GM08714 (cell line): ENCODE measurements around the gene TARDBP.
"Not testable (repeated sequence)": the region's sequence is repeated elsewhere in the genome, so short reads cannot be mapped to it uniquely, and the experiment has no call there.

Source experiments
- H3K4me3 ChIP-seq: fragments of 200-500 bp; sonication (Bioruptor generic); 2 replicates; pipeline ENCODE4 v1.5.1; 2014; ENCODE audit warnings: mild to moderate bottlenecking, low read length, inconsistent platforms
- ZNF274 ChIP-seq: IDR thresholded peaks from 2 replicates; pipeline ENCODE4 v1.6.1; 2012; ENCODE audit warnings: mild to moderate bottlenecking, low read depth, low read length

Gene TARDBP

DNA sequence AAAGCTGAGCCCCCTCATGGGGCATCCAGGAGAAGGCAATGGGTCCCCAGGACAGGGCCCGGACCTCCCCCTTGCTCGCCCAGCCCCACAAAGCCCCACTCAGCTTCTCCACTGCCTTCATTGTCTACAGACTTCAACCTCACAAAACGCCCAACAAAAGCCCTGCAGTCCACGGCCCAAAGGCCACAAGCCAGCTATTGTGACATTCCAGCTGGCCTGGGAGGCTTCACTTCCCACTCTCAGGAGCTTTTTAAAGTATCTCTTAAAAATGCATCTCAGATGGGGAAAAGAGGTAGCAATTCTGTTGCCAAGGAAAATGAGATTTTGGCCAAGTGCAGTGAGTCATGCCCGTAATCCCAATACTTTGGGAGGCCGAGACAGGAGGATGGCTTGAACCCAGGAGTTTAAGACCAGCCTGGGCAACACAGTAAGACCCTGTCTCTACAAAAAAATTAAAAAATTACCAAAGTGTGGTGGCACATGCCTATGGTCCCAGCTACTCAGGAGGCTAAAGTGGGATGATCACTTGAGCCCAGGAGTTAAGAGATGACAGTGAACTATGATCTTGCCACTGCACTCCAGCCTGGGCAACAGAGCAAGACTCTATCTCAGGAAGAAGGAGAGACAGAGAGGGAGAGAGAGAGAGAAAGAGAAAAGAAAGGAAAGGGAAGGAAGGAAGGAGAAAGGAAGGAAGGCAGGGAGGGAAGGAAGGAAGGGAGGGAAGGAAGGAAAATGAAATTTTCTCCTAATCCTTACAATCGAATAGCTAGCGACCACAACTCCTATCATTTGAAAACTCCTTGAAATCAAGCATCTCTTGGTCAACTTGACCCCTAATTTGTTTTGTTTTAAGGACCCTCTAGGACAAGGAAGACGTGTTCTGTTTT is 31.4 kb upstream of the TARDBP start:
- H3K4me3 ChIP-seq = no peak overlapping the region
- no peak for TF ChIP-seq ZNF274

DNA sequence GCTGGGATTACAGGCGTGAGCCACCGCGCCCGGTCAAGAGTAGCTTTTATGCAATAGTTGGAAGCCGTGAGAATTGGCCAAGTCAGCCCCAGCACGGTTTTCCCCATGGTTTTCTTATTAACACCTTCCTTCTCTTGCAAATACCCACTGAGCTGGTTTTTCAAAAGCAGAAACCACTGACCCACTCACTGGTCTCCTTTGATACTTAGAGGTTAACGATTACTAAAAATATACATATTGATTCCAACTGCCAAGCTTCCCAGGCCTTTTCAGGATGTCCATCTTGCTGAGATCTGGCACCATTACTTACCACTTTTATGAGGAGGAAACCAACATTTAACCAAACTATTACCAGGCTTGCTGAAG is 25.9 kb upstream of the TARDBP start:
- no peak for TF ChIP-seq ZNF274

DNA sequence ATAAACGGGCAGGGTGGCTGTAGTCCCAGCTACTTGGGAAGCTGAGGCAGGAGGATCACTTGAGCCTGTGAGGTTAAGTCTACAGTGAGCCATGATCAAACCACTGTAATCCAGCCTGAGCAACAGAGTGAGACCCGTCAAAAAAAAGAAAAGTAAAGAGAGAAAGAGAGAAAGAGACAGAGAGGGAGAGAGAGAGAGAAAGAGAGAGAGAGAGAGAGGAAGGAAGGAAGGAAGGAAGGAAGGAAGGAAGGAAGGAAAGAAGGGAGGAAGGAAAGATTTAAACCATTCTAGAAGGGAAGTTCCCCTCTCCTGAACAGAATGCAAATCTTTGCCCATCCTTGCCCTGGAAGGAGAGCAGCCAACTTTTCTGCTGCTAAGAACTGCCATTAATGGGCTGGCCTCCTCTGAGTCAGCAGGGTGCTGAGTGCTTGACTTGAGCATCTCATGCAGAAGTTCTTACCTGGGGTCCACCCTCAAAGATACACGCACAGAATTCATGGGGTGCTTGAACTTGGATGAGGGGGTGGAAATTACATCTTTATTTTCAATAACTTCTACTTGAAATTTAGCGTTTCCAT is 24.5 kb upstream of the TARDBP start:
- H3K4me3 ChIP-seq = no peak overlapping the region
- TF ChIP-seq ZNF274 = no peak

More for the DNA sequence above, 25.9 kb upstream of the TARDBP start:
- H3K4me3 ChIP-seq = no peak overlapping the region; the same call in 1 of the 2 replicates

DNA sequence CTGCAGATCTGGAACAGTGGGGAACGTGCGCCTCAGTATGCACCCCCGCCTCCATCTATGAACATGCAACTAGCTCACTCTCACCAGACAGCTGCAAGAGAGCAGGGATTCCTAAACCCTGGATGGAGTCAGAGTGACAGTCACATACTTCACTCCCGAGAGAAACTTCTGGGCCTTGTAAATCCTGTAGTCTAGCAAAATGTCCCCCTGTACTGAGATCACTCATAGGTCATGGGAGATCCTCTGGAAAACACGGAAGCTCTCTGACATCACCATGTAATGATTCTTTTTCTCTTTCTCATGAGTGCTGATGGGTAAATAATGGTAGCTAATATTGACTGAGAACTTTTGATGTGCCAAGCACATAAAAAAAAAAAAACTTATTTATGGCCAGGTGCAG is 23.4 kb upstream of the TARDBP start:
- no peak overlapping the region for H3K4me3 ChIP-seq
- TF ChIP-seq ZNF274 = no peak

GRCh38 chr1:10989920-10990516 is 22.4 kb upstream of the TARDBP start:
- not testable (repeated sequence) for H3K4me3 ChIP-seq

DNA sequence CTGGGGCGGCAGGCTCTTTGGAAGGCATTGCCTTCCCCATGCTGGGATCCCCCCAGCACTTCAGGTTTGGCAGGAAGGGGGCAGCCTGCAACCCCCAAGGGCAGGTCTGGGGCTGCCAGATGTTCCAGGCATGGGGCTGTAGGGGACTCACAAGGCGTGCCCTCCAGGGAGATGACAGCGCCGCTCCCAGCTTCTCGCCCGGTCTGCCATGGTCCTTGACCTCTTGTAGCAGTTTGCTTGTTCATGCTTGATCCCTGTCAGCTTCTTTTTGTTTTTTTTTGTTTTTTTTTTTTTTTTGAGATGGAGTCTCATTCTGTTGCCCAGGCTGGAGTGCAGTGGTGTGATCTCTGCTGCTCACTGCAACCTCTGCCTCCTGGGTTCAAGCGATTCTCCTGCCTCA is 21.6 kb upstream of the TARDBP start:
- no peak overlapping the region for H3K4me3 ChIP-seq
- no peak for TF ChIP-seq ZNF274

DNA sequence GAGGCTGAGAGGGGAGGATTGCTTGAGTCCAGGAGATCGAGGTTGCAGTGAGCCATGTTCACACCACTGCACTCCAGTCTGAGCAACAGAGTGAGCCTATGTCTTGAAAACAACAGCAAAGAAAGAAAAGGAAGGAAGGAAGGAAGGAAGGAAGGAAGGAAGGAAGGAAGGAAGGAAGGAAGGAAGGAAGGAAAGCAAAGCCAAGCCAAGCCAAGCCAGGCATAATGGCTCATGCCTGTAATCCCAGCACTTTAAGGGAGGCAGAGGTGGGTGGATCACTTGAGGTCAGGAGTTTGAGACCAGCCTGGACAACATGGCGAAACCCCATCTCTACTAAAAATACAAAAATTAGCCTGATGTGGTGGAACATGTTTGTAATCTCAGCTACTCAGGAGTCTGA is 20.4 kb upstream of the TARDBP start:
- H3K4me3 ChIP-seq = not testable (repeated sequence)

DNA sequence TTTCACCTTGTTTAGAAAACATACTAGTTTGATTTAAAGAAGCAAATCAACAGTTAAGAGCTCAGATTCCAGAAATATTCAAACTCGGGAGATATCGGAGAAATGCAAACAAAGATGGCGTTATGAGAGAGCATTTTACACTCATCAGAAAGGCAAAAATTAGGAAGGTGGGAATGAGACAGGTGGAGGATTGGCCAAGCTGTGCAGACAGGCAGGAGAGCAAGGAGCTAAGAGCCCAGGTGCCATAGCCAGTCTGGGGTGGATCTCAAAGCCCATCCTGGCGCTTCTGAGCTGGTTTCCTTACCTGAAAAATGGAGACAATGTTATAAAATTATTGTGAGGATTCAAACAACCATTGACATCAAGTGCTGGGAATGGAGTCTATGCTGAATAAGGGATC is 19.6 kb upstream of the TARDBP start:
- no peak overlapping the region for H3K4me3 ChIP-seq
- no peak for TF ChIP-seq ZNF274

- no peak overlapping the region for H3K4me3 ChIP-seq
- TF ChIP-seq ZNF274 = no peak
Observed at GRCh38 chr1:10996100-10996499, 16.4 kb upstream of the TARDBP start.

DNA sequence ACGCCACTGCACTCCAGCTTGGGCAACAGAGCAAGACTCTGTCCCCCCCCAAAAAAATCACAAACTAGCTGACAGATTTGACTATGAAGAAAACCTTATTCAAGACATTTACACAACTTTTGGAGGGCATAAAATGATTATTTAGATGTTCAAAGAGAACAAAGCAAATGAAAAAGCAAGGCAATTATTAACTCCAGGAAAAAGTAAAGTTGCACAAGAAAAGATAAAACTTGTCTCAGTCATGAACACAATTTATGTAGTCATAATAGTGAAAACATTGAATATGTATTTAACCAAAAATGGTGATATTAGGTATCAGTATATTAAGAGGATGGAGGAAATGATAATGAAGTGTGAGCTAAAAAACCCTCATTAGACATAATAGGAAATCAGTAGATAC is 11.9 kb upstream of the TARDBP start:
- H3K4me3 ChIP-seq = no peak overlapping the region
- TF ChIP-seq ZNF274 = no peak

DNA sequence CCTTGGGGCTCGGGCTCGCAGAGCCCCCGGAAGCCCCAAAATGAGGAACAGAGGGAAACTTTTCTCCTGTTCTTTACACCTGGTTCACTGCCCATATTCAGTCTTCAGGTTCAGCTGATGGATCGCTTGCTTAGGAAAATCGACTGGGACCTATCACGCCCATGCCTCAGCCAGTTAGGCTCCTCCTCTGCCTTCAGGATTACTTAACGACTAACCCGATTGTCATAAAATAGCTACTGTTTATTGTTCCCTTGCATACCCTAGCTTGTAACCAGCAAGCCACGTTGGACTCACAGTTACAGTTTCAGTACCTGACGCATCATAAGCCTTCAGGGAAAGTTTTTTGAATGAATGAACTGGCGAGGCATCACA is 692 bp downstream of the TARDBP start:
- no peak for TF ChIP-seq ZNF274
- H3K4me3 ChIP-seq = peak overlapping the region; percentile 99

- H3K4me3 ChIP-seq = not testable (repeated sequence)
Observed at GRCh38 chr1:11019358-11019757, 6.9 kb downstream of the TARDBP start.

DNA sequence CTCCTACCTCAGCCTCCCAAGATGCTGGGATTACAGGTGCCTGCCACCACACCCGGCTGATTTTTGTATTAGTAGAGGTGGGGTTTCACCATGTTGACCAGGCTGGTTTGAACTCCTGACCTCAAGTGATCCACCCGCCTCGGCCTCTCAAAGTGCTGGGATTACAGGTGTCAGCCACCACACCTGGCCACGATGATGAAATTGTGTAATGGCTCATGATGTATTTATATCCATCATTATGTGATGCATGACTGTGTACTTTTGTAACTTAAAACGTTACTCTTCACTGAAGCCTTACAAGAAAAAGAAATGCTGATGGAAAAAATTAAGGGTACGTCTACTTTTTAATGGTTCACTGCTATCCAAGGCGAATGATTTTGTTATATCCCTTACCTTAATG is 7.5 kb downstream of the TARDBP start:
- no peak for TF ChIP-seq ZNF274
- H3K4me3 ChIP-seq = no peak overlapping the region

GRCh38 chr1:11023201-11023600 is 10.7 kb downstream of the TARDBP start:
- TF ChIP-seq ZNF274 = no peak
- H3K4me3 ChIP-seq = no peak overlapping the region

GRCh38 chr1:11024154-11024873 is 11.9 kb downstream of the TARDBP start:
- TF ChIP-seq ZNF274 = no peak

GRCh38 chr1:11024874-11025203 is 12.4 kb downstream of the TARDBP start:
- no peak for TF ChIP-seq ZNF274
- no peak overlapping the region for H3K4me3 ChIP-seq

More at GRCh38 chr1:11024154-11024873, 11.9 kb downstream of the TARDBP start:
- H3K4me3 ChIP-seq = no peak overlapping the region
